Measurements from ENCODE around the gene MAD1L1. TPM values are rescaled to one million over a fixed set of nuclear protein-coding genes. Genes with fewer than 3 reads are reported as not detected.

MAD1L1 gene
- total RNA-seq, 1 experiment from 2014 or later, result 46.7 TPM

- Histone ChIP-seq H3K27me3 (replicated peaks; ENCODE audit: insufficient read depth, low read depth, low read length, poor library complexity) (no peaks in the 10 kb centered on the region), H3K4me1 (ENCODE audit: insufficient read depth, low read length, poor library complexity, severe bottlenecking) (peaks cover 20% of the 10 kb centered on the region)
- no TSS peak for BruUV-seq (replicated peaks)
These were observed 132.2 kb downstream of the MAD1L1 start for GRCh38 chr7:2100278-2101208.

DNA sequence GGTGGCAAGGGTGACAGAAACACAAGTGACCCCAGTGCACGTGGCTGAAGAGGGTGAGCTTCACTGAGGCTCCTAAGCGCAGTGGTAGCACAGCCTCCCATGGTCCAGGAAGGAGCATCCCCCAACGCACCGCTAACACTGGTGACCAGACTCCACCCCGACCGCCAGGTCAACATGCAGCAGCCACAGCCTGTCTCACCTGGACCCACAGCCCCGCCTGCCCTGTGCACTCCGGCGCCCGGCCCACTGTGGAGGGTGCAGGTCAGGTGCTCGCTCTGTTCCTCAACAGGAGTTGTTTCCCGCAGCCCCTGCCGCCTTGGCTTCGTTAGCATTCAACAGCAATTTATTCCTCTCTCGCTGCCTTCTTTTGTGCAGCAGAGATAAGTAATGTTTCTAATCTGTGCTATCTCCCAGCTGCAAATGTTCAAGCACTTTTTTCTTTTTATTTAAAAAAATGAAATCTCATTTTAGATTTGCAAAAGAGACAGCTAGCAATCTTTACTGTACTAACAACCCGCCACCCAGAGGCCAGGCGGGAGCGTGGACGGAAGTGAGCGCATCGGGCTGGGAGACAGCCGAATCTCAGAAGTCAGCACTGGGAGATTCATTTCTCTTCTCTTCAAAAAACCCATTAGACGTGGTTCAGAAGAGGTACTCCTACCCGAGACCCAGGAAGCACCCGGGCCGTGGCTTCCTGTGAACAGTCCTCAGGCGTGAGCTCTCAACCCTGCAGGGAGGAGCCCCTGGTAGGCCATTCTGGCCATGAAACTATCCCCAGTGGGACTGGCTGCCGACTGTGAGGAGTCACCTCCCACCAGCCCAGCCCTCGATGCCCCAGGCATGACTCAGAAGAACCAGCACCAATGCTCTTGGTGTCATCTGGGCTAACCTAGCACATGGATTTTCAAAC lies 133.4 kb downstream of the MAD1L1 start:
- BruUV-seq (replicated peaks), result no TSS peak
- Histone ChIP-seq H3K27me3 (replicated peaks; ENCODE audit: insufficient read depth, low read depth, low read length, poor library complexity) (no peaks in the 10 kb centered on the region), H3K36me3 (ENCODE audit: insufficient read depth, low read length, poor library complexity, severe bottlenecking) (no peaks in the 10 kb centered on the region), H3K4me3 (ENCODE audit: low read depth, low read length, poor library complexity, severe bottlenecking) (no peak overlapping the region), H3K9me3 (ENCODE audit: low read depth, low read length, poor library complexity, severe bottlenecking) (no peaks in the 10 kb centered on the region), H3K4me1 (ENCODE audit: insufficient read depth, low read length, poor library complexity, severe bottlenecking) (peaks cover 11% of the 10 kb centered on the region), H3K27ac (ENCODE audit: low read depth, low read length, poor library complexity, severe bottlenecking) (no peak overlapping the region)
- POLR2A ChIA-PET (ENCODE audit: low non-redundant PET), result no interaction called here
- no peak for TF ChIP-seq EZH2 (IDR thresholded peaks at IDR 0.05; ENCODE audit: borderline replicate concordance, low read depth, low read length, poor library complexity, severe bottlenecking)
- TF ChIP-seq, protein P1, sequence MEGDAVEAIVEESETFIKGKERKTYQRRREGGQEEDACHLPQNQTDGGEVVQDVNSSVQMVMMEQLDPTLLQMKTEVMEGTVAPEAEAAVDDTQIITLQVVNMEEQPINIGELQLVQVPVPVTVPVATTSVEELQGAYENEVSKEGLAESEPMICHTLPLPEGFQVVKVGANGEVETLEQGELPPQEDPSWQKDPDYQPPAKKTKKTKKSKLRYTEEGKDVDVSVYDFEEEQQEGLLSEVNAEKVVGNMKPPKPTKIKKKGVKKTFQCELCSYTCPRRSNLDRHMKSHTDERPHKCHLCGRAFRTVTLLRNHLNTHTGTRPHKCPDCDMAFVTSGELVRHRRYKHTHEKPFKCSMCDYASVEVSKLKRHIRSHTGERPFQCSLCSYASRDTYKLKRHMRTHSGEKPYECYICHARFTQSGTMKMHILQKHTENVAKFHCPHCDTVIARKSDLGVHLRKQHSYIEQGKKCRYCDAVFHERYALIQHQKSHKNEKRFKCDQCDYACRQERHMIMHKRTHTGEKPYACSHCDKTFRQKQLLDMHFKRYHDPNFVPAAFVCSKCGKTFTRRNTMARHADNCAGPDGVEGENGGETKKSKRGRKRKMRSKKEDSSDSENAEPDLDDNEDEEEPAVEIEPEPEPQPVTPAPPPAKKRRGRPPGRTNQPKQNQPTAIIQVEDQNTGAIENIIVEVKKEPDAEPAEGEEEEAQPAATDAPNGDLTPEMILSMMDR (conservative IDR thresholded peaks at IDR 0.05; ENCODE audit: low read depth, low read length), result 0 out of 2 replicates have a peak, but pooled peaks have one; percentile 15
- intact Hi-C loops (cut with micrococcal nuclease; ENCODE audit: unreplicated experiment), result no loop called here
- DNase-seq (ENCODE audit: low spot score), result no peak
- CTCF ChIA-PET, result no interaction called here

More at GRCh38 chr7:2100278-2101208, 132.2 kb downstream of the MAD1L1 start:
- Histone ChIP-seq H3K27ac (ENCODE audit: low read depth, low read length, poor library complexity, severe bottlenecking) (no peak overlapping the region), H3K9me3 (ENCODE audit: low read depth, low read length, poor library complexity, severe bottlenecking) (no peaks in the 10 kb centered on the region), H3K4me3 (ENCODE audit: low read depth, low read length, poor library complexity, severe bottlenecking) (no peak overlapping the region), H3K36me3 (ENCODE audit: insufficient read depth, low read length, poor library complexity, severe bottlenecking) (no peaks in the 10 kb centered on the region)
- no peak for DNase-seq (ENCODE audit: low spot score)
- TF ChIP-seq, protein P1 (conservative IDR thresholded peaks at IDR 0.05; ENCODE audit: low read depth, low read length), result peak; percentile 20; the same call in 1 of the 2 replicates
- TF ChIP-seq EZH2 (IDR thresholded peaks at IDR 0.05; ENCODE audit: borderline replicate concordance, low read depth, low read length, poor library complexity, severe bottlenecking), result no peak
- intact Hi-C loops (cut with micrococcal nuclease; ENCODE audit: unreplicated experiment), result no loop called here
- CTCF ChIA-PET, result interaction anchor here (0.5 kb wide), 1 partner anchor 436 kb away, joined by 4 read pairs; no protein-coding TSS in a partner anchor
- POLR2A ChIA-PET (ENCODE audit: low non-redundant PET), result no interaction called here

DNA sequence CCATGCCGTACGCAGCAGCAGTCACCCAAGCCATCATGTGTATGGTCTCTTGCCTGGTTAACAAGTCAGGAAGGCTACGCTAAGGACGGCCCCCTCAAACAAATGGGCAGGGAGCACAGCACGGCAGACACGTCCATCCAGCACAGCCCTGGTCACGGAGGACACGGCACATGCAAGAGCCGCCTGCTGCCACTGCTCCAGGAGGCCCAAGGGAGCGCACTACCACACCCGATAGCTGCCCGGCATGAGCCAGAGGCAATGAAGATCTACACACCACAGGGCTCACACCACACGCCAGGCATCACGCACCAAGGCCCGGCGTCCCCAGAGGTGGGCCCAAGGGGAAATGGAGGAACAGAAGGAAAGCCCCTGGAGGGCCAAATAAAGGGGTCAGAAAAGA lies 134.2 kb downstream of the MAD1L1 start:
- no peak overlapping the region for H3K27ac ChIP-seq (ENCODE audit: low read depth, low read length, poor library complexity, severe bottlenecking)
- intact Hi-C loops (cut with micrococcal nuclease; ENCODE audit: unreplicated experiment), result no loop called here
- no peak overlapping the region for H3K4me3 ChIP-seq (ENCODE audit: low read depth, low read length, poor library complexity, severe bottlenecking)
- BruUV-seq (replicated peaks), result no TSS peak
- H3K36me3 ChIP-seq (ENCODE audit: insufficient read depth, low read length, poor library complexity, severe bottlenecking), result no peaks in the 10 kb centered on the region
- H3K27me3 ChIP-seq (replicated peaks; ENCODE audit: insufficient read depth, low read depth, low read length, poor library complexity), result no peaks in the 10 kb centered on the region
- peaks cover 3% of the 10 kb centered on the region for H3K4me1 ChIP-seq (ENCODE audit: insufficient read depth, low read length, poor library complexity, severe bottlenecking)
- DNase-seq (ENCODE audit: low spot score), result no peak
- TF ChIP-seq, protein P1 (conservative IDR thresholded peaks at IDR 0.05; ENCODE audit: low read depth, low read length), result no peak
- TF ChIP-seq EZH2 (IDR thresholded peaks at IDR 0.05; ENCODE audit: borderline replicate concordance, low read depth, low read length, poor library complexity, severe bottlenecking), result no peak
- CTCF ChIA-PET, result no interaction called here
- no peaks in the 10 kb centered on the region for H3K9me3 ChIP-seq (ENCODE audit: low read depth, low read length, poor library complexity, severe bottlenecking)
- POLR2A ChIA-PET (ENCODE audit: low non-redundant PET), result no interaction called here
